Adrenal gland (tissue), 12 donors: ENCODE measurements around the gene UBE2M. TPM values are rescaled to one million over a fixed set of nuclear protein-coding genes. Genes with fewer than 3 reads are reported as not detected.

Experiments used
- DNase-seq, 7 donors: peaks; one replicate each; pipeline ENCODE4 v3.0.0-alpha.2; 2019 to 2020
- H3K27ac ChIP-seq, 5 donors: fragments of 200-600 bp; sonication (generic) in 4 of 5; 1 replicate in 3 of 5; 2 replicates in 2 of 5; pipeline versions ENCODE4 v1.5.1 to v1.8.0; 2016 to 2020; ENCODE audit warnings: mild to moderate bottlenecking in 1 of 5
- H3K27me3 ChIP-seq: fragments of 200-600 bp; 2 replicates; pipeline ENCODE4 v1.8.0; 2021
- H3K36me3 ChIP-seq, 2 donors: fragments of 200-600 bp; replicated peaks in 1 of 2; 1 replicate in 1 of 2; 2 replicates in 1 of 2; pipeline versions ENCODE4 v1.5.1 to v1.8.0; 2018 to 2022
- H3K4me1 ChIP-seq, 2 donors: fragments of 200-600 bp; replicated peaks in 1 of 2; 1 replicate in 1 of 2; 2 replicates in 1 of 2; pipeline versions ENCODE4 v1.5.1 to v1.8.0; 2018 to 2021
- H3K4me3 ChIP-seq, 4 donors: fragments of 200-600 bp; sonication (generic) in 3 of 4; one replicate each; pipeline ENCODE4 v1.5.1; 2016 to 2018
- H3K9me3 ChIP-seq, 3 donors: fragments of 200-600 bp; sonication (generic) in 1 of 3; replicated peaks in 1 of 3; 1 replicate in 2 of 3; 2 replicates in 1 of 3; pipeline versions ENCODE4 v1.5.1 to v1.8.0; 2016 to 2021
- CTCF ChIP-seq, 6 experiments: fragments of 450-650 bp in 4 of 6; fragments of 200-600 bp in 2 of 6; sonication (generic) in 1 of 6; IDR thresholded peaks; 1 replicate in 5 of 6; 2 replicates in 1 of 6; pipeline versions ENCODE4 v1.5.1 to v1.8.0; 2016 to 2021; ENCODE audit warnings: antibody characterized with exemption in 6 of 6, mild to moderate bottlenecking in 2 of 6, moderate library complexity in 1 of 6
- POLR2A ChIP-seq, 2 donors: fragments of 450-650 bp; IDR thresholded peaks; one replicate each; pipeline ENCODE4 v1.6.1; 2017; ENCODE audit warnings: antibody characterized with exemption in 2 of 2, mild to moderate bottlenecking in 2 of 2, moderate library complexity in 1 of 2
- WGBS, 4 donors: extraction: QIAGEN DNeasy Blood & Tissue Kit in 2 of 4; methylation state at CpG; one replicate each; pipeline versions ENCODE4 v1.1.5 to v1.1.7; 2013 to 2017; 5-methylcytosine and 5-hydroxymethylcytosine counted together
- intact Hi-C, 2 donors: fragments of 100-400 bp; cut with DNase I; formaldehyde crosslinking; loops; one replicate each; pipeline versions ENCODE4 v1.14.1 to v1.15.0; 2022 to 2023
- polyA plus RNA-seq, 3 donors: library from polyadenylated mRNA; stranded (reverse); fragments of 200-250 nt in 2 of 3; fragments of 350-450 nt in 1 of 3; fragmentation: Illumina TruSeq in 1 of 3; extraction: RNeasy Lipid Tissue Mini Kit (QIAGEN cat#74804) in 1 of 3; gene quantifications; one replicate each; pipeline ENCODE4 v1.2.3, GENCODE V29; 2013 to 2014
- total RNA-seq, 9 donors: library from RNA; depleted of rRNA in 4 of 9; stranded (reverse); fragments of >200 nt in 4 of 9; fragments of 120-200 nt in 1 of 9; fragmentation: NEBNext Ultra II Directional in 1 of 9; extraction: Animal tissue kit (Norgen Biotek cat#: 25700) in 1 of 9; gene quantifications; one replicate each; pipeline versions ENCODE4 v1.1.0 to v1.2.4, GENCODE V29; 2013 to 2023
- donor health status: healthy with polysubstance abuse.
- donor health status: Bipolar disorder and iron deficiency.
- donor health status: DM: yes; HTN: yes; CAD: no.
- donor health status: DM: no; HTN: no; CAD: no.
- donor health status: DM: no; HTN: no; CAD: no.
- donor health status: DM: yes; HTN: yes; CAD: no.

The UBE2M gene
- total and polyA plus RNA-seq, 12 donors: 19.9 to 193 (median 66.4) TPM

- DNase-seq: peak in 3 of 7 donors; percentile 28 to 58 (median 31)
- Histone ChIP-seq H3K4me3 (peak overlapping the region in 1 of 4 donors; percentile 95), H3K27ac (peak overlapping the region in 4 of 5 donors; percentile 98 to 100 (median 100)), H3K4me1 (peaks cover 34 to 58% of the 10 kb centered on the region in 2 donors), H3K36me3 (peaks cover 0 to 32% of the 10 kb centered on the region in 2 donors), H3K27me3 (no peaks in the 10 kb centered on the region), H3K9me3 (no peaks in the 10 kb centered on the region)
- 45 to 52% (median 48%) methylated on average over 10 of the region's 10 CpGs for WGBS, 4 donors
- intact Hi-C loops: no loop called here
- TF ChIP-seq CTCF (IDR thresholded peaks at IDR 0.05) (no peak), POLR2A (IDR thresholded peaks at IDR 0.05) (no peak)
Observed at GRCh38 chr19:58556622-58557220, 1.7 kb downstream of the UBE2M start.

- peak in 4 of 7 donors; percentile 42 to 59 (median 44) for DNase-seq
- peaks cover 0 to 39% of the 10 kb centered on the region in 2 donors for H3K36me3 ChIP-seq
Observed at GRCh38 chr19:58555920-58556621, 2.3 kb downstream of the UBE2M start.

GRCh38 chr19:58555369-58555885, 3.0 kb downstream of the UBE2M start:
- 0 to 43% (median 41%) methylated on average over 2 to 4 of the region's 4 CpGs for WGBS, 4 donors
- H3K36me3 ChIP-seq: peaks cover 0 to 45% of the 10 kb centered on the region in 2 donors

More at GRCh38 chr19:58555920-58556621, 2.3 kb downstream of the UBE2M start:
- TF ChIP-seq CTCF (IDR thresholded peaks at IDR 0.05): no peak
- no peak for TF ChIP-seq POLR2A (IDR thresholded peaks at IDR 0.05)
- WGBS, 4 donors: 45 to 79% (median 75%) methylated on average over 6 to 16 of the region's 16 CpGs
- no peaks in the 10 kb centered on the region for H3K9me3 ChIP-seq
- peak overlapping the region in 3 of 5 donors; percentile 85 to 100 (median 100) for H3K27ac ChIP-seq
- no peak overlapping the region for H3K4me3 ChIP-seq
- peaks cover 33 to 52% of the 10 kb centered on the region in 2 donors for H3K4me1 ChIP-seq
- H3K27me3 ChIP-seq: no peaks in the 10 kb centered on the region
- intact Hi-C loops: no loop called here

More at GRCh38 chr19:58555369-58555885, 3.0 kb downstream of the UBE2M start:
- H3K27ac ChIP-seq: peak overlapping the region; percentile 83 to 100 (median 96)
- no peak for TF ChIP-seq POLR2A (IDR thresholded peaks at IDR 0.05)
- no peak for TF ChIP-seq CTCF (IDR thresholded peaks at IDR 0.05)
- H3K27me3 ChIP-seq: no peaks in the 10 kb centered on the region
- DNase-seq: peak in 1 of 7 donors; percentile 31
- peak overlapping the region in 2 of 4 donors; percentile 58 to 74 for H3K4me3 ChIP-seq
- peaks cover 33 to 47% of the 10 kb centered on the region in 2 donors for H3K4me1 ChIP-seq
- intact Hi-C loops: no loop called here
- no peaks in the 10 kb centered on the region for H3K9me3 ChIP-seq
